SIG-M5 treated with dmso at 0.1 percent for 504 hours (cell line): ENCODE results near the gene NCOA3.
A peak's percentile ranks its signal among the peaks of the same experiment; 100 is the strongest.
"Not testable (repeated sequence)": the region's sequence is repeated elsewhere in the genome, so short reads cannot be mapped to it uniquely, and the experiment has no call there.

Experiments
- DNase-seq: peaks from one replicate; lab custom pipeline; 2025; ENCODE audit not compliant: unreplicated experiment; lab: John Stamatoyannopoulos, UW

Gene NCOA3

DNA sequence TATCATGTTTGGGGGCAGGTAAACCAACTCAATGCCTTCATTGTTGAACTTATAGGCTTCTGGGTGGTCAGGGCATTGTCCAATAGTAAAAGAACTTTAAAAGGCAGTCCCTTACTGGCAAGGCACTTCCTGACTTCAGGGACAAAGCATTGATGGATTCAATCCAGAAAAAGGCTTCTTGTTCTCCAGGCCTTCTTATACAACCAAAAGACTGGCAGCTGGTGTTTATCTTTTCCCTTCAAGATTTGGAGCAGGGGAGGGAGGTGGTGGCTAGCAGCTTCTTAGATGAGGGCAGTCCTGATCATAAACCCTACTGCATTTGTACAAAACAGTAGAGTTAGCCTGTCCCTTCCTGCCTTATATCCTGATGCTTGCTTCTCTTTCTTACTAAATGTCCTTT is 57.5 kb downstream of the NCOA3 start:
- DNase-seq: no peak

DNA sequence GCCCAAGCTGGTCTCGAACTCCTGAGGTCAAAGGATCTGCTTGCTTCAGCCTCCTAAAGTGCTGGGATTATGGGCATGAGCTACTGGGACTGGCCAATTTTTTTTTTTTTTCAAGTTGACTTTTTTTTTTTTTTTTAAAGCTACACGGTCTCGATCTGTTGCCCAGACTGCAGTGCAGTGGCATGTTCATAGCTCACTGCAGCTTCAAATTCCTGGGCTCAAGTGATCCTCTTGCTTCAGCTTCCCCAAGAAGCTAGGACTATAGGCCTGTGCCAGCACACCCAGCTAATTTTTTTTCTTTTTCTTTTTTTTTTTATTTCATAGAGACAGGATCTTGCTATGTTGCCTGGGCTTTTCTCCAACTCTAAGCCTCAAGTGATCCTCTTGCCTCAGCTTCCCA is 59.5 kb downstream of the NCOA3 start:
- DNase-seq: no peak

DNA sequence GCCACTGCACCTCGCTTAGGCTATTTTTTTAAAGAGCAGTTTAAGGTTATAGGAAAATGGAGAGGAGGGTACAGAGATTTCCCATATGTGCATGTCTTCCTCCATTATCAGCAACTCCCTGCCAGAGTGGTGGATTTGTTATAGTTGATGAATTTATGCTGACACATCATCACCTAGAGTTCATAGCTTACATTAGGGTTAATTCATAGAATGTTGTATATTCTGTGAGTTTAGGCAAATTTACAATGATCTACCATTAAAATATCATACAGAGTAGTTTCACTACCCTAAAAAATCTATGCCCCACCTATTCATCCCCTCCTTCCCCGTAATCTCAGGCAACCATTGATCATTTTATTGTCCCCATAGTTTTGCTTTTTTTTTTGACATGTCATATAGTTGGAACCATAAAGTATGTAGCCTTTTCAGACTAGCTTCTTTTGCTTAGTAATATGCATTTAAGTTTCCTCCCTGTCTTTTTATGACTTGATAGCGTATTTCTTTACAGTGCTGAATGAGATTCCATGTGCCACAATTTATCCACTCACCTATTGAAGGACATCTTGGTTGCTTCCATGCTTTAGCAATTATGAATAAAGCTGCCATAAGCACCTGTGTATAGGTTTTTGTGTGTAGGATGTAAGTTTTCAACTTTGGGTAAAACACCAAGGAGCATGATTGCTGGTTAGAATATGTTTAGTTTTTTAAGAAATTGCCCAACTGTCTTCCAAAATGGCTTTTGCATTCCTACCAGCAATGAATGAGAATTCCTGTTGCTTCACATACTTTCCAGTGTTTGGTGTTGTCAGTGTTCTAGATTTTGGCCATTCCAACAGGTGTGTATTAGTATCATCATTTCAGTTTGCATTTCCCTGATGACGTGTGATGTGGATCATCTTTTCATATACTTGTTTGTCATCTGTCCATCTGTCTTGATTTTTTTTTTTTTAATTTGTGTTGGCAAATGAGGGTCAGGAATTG is 60.2 kb downstream of the NCOA3 start:
- DNase-seq: no peak

DNA sequence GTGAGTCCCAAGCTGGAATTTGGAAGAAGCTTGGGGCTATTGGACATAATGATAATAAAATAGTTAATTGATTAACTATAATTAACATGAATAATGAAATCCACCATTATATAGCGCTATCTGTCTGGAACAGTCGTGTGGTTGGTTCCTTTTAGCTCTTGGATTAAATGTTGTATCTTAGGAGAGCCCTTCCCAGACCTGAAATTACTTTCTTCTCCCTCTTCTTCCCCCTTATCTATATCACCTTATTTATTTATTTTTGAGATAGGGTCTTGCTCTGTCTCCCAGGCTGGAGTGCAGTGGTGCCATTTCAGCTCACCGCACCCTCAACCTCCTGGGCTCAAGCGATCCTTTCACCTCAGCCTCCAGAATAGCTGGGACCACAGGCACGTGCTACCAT is 64.6 kb downstream of the NCOA3 start:
- DNase-seq: no peak

DNA sequence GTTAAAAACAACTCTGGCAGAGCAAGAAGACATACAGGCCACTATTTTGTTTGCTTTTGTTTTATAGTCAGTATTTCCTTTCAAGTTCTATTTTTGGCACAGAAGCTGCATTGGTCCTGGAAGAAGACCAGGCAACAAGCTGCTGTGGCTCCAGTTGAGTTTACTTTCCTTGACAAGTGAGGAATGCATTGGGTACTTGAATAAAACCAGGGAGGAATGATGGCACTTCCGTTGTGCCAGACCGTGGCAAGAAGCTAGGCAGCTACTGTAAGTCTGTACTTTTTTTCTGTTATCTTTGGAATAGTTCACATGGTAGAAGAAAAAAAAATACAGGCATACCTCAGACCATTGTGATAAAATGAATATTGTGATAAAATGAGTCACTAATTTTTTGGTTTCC is 66.3 kb downstream of the NCOA3 start:
- peak; percentile 98 for DNase-seq

DNA sequence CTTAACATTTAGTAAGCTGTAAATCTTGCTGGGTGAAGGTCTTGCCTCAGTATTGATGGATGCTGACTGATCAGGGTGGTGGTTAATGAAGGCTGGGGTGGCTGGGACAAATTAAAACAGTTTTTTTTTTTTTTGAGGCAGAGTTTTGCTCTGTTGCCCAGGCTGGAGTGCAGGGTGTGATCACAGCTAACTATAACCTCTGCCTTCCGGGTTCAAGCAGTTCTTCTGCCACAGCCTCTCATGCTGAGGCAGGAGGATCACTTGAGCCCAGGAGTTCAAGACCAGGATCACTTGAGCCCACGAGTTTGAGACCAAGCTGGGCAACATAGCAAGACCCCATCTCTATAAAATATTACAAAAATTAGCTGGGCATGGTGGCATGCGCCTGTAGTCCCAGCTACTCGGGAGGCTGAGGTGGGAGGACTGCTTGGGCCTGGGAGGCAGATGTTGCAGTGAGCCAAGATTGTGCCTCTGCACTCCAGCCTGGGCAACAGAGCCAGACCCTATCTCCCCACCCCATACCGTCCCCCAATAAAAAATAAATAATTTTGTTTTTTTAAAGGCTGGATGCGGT is 67.2 kb downstream of the NCOA3 start:
- no peak for DNase-seq

DNA sequence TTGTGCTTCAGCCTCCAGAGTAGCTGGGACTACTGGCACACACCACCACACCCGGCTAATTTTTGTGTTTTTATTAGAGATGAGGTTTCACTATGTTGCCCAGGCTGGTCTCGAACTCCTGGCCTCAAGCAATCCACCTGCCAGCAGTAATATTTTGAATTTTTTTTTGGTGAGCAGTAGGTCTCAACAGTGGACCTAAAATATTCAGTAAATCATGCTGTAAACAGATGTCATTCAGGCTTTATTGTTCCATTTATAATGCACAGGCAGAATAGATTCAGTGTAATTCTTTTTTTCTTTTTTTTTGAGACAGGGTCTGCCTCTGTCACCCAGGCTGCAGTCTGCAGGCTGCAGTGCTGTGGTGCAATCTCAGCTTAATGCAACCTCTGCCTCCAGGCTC is 69.7 kb downstream of the NCOA3 start:
- no peak for DNase-seq

DNA sequence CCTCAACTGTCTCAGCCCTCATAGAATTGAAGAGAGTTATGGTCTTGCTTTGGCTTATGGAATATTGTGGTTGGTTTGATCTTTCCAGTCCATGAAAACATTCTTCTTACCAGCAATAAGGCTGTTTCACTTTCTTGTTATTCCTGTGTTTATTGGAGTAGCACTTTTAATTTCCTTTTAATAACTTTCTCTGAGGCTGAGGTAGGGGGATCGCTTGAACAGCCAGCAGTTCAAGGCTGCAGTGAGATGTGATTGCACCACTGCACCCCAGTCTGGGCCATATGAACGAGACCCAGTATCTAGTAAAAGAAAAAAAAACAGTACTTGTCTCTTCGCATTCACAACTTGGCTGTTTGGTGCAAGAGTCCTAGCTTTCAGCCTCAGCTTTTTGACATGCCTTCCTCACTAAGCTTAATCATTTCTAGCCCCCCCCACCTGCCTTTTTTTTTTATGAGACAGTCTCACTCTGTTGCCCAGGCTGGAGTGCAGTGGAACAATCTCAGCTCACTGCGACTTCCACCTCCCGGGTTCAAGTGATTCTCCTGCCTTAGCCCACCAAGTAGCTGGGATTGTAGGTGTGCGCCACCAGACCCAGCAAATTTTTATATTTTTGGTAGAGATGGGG is 70.5 kb downstream of the NCOA3 start:
- DNase-seq: no peak

DNA sequence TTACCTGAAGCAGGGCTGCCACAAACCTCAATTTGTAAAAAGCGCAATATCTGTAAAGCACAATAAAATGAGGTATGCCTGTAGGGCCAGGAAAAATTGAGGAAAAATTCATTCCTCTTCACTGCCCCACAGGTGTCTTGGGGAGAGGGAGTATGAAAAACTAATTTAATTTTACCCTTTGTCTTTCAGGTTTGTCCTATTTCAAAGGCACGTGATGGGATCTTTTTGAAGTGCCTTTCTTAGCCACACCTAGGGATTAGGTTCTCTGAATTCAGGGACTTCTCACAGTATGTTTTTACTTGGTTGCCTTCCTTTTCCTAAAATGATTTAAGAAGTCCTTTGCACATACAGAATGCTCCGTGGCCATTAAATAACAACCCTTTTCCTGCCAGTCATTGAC is 71.9 kb downstream of the NCOA3 start:
- DNase-seq: no peak

DNA sequence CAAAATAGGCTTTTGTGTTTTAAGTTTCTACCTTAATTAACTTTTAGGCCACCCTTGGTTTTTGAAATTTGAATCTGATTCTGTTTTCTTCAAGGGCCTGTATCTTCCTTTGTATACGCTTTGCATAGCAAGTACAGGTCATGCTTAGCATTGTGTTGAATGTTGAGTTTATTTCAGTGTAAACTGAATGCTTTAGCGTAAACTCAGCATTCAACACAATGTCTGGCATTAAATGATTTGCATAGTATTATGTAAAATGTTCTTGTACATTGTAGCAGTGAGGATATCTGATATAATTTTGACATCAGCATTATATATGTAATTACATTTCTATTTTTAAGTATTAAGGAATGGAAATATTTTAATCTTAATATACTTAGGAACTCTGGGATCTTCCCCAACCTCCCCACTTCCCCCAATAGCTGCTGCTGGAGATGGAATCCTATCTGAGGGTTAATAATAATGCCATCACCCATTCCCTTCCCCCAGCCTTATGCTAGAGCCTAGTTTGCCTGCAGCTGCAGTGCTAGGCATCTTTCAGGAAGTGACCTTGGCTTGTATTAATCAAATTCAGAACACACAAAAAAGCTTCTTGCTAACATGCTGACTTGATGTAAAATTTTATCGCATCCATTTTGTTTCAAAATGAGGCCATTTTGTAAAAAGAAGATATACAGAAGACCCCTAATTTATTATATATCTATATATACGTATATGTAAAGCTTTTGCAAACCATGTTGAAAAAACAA is 73.1 kb downstream of the NCOA3 start:
- DNase-seq: peak; percentile 44

DNA sequence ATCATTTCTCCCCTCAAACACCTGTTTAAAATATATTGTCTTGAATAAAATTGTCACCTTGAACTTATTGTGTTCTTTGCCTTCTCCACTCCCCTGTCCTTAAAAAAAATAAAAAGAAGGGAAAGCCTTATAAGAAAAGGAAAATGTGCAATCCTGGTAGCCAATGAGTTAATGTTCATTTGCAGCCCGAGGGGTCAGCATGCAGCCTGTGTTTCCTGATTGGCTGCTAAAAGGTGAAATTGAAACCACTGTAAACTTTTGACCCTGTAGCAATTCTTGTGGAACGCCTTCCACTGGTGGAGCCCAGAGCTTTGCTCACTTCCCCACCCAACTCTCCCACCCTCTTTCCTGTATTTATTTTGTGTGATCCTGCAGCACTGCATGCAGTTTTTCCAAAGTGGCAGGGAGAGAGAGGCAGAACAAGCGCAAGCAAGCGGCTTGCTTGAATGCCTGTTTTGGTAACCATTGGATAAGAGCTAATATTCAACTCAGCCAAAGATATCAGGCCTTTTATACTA is 74.9 kb downstream of the NCOA3 start:
- DNase-seq: peak; percentile 99

DNA sequence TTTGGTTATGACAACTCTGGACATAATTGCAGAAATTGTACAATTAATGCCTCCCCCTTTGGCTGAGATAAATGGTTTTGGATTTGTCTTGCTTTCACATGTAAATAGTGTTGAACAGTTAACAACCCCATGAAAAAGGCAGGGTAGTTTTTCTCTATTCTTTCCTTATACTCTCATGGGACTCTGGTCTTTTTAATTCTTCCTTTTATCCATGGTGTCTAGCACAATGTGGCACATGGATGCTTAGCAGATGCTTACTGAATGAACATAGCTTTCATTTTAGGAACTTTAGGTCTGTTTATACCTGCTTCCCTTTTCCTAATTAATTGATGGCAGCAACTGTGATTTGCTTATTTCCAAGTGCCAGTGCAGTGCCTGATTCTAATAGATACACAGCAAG is 75.6 kb downstream of the NCOA3 start:
- no peak for DNase-seq

DNA sequence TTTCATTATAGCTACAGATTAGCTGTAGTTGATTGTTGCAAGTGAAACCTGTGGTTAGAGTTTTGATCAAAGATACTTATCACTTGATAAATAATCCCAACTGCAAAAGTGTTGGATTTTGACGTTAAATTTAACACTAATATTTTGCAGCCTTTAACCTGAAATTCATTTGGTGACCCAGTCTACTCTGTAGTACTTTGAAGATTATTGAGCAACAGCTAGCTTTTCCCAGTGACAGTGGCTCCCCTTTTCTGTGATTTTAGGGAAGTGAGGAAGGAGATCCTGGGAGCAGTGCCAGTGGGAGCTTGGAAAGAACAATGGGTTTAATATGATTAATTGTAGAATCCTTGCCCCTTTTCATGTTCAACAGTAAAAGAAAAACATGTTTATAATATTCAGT is 76.9 kb downstream of the NCOA3 start:
- DNase-seq: no peak

DNA sequence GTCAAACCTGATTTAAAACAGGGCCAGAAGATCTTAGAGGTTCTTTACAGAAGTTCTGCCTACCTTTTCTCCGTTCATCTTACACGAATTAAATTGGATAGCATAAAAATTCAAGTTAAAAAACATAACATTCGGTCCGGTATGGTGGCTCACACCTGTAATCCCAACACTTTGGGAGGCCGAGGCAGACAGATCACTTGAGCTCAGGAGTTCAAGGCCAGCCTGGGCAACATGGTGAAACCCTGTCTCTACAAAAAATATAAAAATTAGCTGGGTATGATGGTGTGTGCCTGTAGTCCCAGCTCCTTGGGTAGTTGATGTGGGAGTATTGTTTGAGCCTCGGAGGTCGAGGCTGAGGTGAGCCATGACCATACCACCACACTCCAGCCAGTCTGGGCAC is 79.0 kb downstream of the NCOA3 start:
- not testable (repeated sequence) for DNase-seq

DNA sequence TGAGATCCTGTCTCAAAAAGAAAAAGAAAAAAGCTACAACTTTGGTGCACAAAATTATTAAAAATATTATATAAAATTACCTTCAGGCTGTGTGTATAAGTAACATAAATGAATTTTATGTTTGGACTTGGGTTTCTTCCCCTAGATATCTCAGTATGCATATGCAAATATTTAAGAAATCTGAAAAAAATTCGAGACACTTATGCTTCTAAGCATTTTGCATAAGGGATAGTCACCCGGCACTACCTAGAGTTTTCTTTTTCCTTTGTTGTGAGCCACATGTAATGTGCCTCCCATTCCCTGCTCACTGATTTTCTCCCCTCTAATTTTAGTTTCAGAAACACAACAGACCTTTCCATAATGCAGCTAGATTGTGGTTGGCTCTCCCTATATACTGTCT is 79.4 kb downstream of the NCOA3 start:
- DNase-seq: no peak

DNA sequence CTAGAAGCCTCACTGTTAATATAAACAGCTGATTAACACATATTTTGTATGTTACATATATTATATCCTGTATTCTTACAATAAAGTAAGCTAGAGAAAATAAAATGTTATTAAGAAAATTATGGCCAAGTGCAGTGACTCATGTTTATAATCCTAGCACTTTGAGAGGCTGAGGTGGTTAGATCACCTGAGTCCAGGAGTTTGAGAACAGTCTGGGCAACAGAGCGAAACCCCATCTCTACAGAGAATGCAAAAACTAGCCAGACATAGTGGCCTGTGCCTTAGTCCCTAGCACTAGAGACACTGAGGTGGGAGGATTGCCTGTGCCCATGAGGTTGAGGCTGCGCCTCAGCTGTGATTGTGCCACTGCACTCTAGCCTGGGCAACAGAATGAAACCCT is 81.9 kb downstream of the NCOA3 start:
- DNase-seq: no peak

DNA sequence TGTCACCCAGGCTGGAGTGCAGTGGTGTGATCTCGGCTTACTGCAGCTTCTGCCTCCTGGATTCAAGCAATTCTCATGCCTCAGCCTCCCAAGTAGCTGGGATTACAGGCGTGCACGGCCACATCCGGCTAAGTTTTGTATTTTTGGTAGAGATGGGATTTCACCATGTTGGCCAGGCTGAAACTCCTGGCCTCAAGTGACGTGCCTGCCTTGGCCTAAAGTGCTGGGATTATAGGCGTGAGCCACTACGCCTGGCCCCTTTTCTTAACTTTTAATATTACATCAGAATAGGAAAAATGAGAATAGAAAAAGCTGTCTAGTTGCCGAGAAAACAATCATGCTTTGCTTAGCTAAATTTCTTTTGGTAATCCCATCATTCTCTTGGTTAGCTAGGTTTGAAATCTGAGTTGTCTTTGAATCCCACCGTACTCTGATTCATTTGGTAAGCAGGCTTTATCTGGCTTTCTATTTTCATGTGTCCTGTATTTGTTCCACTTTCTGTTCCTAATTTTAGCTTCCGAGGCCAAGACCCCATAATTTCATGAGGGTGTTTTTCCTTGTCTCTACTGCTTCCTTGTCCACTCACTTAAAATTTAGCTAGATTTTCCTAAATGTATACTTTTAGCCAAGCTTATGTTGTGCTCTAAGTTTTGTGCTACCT is 83.5 kb downstream of the NCOA3 start:
- DNase-seq: no peak

DNA sequence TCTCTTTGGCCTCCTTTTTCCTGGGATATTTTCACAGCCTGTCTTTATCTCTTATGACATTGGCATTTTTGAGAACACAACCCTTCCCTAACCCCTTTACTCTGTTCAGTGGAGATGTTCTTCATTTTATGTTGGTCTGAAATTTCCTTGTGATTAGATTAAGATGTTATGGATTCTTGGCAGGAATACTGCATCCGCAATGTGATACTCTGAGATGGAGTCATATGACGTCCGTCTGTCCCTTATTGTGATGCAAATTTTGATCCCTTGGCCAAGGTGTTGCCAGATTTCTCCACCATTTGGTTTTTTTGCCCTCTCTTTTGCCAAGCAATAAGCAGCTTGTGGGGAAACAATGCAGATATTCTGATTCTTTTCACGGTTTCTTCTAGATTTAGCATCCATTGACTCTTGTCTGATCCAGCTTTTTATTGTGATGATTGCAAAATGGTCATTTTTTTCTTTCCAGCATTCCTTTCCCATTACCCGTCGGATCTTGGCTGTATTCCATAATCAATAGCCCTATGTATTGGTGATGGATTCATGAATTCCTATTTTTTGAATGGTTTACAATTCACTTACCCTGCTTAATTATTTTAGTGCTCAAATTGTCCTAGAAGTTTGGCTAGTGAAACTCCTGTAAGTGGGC is 85.1 kb downstream of the NCOA3 start:
- DNase-seq: no peak

DNA sequence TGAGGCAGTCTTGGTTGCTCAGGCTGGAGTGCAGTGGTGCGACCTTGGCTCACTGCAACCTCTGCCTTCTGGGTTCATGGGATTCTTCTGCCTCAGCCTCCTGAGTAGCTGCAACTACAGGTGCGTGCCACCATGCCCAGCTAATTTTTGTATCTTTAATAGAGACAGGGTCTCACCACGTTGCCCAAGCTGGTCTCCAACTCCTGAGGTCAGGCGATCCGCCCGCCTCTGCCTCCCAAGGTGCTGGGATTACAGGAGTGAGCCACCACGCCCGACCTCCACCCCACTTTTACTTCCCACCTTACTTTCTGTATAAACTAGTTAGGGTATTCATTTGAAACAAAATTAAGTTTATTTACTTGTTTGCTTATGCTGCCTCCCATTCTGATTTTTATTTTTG is 86.5 kb downstream of the NCOA3 start:
- DNase-seq: no peak

DNA sequence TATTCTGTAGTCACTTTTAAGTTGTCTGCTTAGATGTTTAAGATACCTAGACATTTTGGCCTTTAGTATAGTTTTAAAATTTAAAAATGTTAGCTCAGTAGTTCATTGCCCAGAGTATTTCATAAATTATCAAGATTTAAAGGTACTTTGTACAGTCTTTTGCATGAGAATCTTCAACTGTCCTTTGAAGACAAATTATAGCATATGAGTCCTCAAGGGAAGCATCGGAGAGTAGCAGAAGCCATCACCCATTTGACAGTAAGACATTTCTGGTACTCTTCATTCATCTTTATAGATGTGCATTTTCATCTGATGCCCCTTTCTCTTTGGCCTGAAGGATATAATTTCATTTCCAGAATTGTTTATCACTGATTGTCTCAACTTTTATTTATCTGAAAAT is 89.5 kb downstream of the NCOA3 start:
- DNase-seq: no peak
